Inferior parietal cortex (tissue), 1 donor: ENCODE results near the gene PSMB11.
A peak's percentile ranks its signal among the peaks of the same experiment; 100 is the strongest.
"Not testable (repeated sequence)": the region's sequence is repeated elsewhere in the genome, so short reads cannot be mapped to it uniquely, and the experiment has no call there.

Experiments
- DNase-seq: peaks from one replicate; pipeline ENCODE4 v3.0.0-alpha.2; 2016; ENCODE audit errors: extremely low spot score

PSMB11 gene

DNA sequence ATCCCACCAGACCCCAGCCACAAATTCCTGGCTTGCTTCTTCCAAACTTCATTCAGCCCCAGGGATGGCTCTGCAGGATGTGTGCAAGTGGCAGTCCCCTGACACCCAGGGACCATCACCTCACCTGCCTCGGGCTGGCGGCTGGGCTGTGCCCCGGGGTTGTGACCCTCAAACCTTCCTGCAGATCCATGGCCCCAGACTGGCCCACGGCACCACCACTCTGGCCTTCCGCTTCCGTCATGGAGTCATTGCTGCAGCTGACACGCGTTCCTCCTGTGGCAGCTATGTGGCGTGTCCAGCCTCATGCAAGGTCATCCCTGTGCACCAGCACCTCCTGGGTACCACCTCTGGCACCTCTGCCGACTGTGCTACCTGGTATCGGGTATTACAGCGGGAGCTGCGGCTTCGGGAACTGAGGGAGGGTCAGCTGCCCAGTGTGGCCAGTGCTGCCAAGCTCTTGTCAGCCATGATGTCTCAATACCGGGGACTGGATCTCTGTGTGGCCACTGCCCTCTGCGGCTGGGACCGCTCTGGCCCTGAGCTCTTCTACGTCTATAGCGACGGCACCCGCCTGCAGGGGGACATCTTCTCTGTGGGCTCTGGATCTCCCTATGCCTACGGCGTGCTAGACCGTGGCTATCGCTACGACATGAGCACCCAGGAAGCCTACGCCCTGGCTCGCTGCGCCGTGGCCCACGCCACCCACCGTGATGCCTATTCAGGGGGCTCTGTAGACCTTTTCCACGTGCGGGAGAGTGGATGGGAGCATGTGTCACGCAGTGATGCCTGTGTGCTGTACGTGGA lies at the start of gene PSMB11:
TSS of gene PSMB11 (plus strand) at position 51 of the 804 bp plus-strand sequence. CDS start at position 65, 14 bp downstream.
- no peak for DNase-seq

DNA sequence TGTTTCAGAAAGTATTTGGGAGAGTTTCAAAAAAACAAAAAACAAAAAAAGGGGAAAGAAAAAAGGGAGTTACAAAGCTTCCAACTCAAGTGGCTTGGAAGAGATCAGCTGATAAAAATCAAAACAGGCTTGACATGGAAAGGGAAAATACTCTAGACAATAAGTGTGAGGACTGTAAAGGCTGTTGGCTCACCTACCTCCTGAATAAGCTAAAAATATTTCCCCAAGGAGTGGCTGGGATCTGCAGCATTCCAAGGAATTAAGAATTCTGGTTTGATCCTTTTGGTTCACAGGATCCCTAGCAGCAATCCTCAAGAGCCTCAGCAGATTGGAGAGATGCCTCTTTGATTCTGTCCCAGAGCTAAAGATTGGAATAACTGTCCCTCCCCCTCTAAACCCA lies 48.5 kb upstream of the PSMB11 start:
- no peak for DNase-seq

DNA sequence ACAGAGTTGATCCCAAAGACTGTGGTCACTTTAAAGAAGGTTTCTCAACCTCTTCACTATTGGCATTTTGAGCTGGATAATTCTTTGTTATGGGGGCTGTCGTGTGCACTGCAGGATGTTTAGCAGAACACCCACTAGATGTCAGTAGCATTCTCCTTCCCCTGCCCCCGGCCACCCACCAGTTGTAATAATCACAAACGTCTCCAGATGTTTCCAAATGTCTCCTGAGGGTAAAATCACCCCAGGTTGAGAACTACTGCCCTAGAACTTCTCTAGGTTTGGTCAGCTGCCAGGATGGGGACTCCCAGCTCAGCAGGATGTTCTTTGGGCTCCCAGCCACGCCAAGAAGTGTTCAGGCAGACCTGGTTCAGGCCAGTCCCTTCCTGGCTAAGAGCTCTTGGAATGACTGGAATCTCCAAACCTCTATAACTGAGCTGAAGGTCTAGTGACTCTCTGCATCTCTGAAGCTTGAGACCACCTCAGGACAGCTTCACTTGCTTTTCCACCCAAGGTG lies 47.2 kb upstream of the PSMB11 start:
- no peak for DNase-seq

- no peak for DNase-seq
These were observed 46.0 kb upstream of the PSMB11 start for GRCh38 chr14:22995889-22996625.

- DNase-seq = no peak
These were observed 45.0 kb upstream of the PSMB11 start for GRCh38 chr14:22996768-22997654.

DNA sequence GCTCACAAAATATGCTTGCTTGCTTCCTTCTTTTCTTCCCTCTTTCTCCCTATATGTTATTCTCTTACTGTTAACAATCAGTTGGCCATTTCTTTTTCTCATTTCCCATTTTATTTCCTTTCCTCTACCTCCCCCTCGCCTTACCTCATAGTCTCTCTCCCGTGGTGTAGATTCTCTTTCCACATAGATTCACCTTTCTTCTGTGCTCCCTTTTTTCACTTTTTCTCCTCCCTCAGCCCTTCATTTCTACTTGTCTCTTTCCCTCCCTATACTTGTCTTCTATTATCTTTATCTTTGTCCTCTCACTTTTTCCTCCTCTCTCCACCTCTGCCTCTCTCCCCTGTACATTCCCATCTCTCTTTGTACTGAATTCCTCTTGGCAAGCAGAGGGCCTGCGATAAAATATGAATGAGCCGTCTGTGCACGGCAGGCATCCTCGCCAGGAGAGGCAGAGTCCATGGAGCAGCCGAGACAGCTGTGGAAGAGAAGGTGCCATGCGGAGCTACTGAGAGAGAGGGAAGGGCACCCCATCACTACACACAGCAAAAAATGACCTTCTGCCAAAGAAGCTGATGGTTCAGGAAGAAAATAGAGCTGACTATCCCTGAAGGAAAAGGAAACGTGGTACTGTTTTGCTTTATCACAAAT lies 44.2 kb upstream of the PSMB11 start:
- no peak for DNase-seq

- DNase-seq = no peak
These were observed 43.5 kb upstream of the PSMB11 start for GRCh38 chr14:22998329-22999012.

- no peak for DNase-seq
These were observed 41.2 kb upstream of the PSMB11 start for GRCh38 chr14:23000860-23001259.

GRCh38 chr14:23002592-23002991 lies 39.4 kb upstream of the PSMB11 start:
- DNase-seq = no peak

- not testable (repeated sequence) for DNase-seq
These were observed 37.7 kb upstream of the PSMB11 start for GRCh38 chr14:23004274-23004673.

DNA sequence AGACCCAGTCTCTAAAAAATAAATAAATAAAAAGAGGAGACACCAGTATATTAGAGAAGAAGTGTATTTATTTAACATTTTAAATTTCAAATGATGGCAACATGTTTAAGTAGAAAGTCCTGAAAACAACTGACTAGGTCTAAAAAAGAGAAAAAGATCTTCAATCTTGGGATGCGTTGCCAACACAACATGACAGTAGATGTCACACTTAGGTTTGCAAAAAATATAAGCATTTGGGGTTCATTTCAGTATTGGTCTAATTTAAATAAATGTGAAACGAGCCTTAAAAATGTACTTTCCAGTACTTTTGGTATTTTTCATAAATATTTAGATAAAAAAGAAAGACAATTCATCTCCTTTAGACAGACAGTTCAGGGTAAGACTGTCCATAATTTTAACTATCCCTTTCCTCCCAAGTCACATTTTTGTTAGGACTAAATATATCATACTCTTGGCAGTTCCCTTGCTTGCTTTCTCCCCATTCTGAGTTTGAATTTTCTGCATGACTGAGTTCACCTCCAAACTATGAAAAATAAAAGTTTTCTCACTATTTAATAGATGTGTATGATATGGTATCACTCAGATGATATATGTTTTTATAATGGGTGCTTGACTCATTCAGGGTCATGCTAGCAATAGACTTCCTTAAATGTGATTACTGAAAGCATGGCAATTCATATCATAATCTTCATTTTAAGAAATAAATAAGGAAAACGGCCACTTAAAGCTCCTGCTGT lies 36.4 kb upstream of the PSMB11 start:
- no peak for DNase-seq

GRCh38 chr14:23006188-23006534 lies 35.9 kb upstream of the PSMB11 start:
- DNase-seq = peak; percentile 25

DNA sequence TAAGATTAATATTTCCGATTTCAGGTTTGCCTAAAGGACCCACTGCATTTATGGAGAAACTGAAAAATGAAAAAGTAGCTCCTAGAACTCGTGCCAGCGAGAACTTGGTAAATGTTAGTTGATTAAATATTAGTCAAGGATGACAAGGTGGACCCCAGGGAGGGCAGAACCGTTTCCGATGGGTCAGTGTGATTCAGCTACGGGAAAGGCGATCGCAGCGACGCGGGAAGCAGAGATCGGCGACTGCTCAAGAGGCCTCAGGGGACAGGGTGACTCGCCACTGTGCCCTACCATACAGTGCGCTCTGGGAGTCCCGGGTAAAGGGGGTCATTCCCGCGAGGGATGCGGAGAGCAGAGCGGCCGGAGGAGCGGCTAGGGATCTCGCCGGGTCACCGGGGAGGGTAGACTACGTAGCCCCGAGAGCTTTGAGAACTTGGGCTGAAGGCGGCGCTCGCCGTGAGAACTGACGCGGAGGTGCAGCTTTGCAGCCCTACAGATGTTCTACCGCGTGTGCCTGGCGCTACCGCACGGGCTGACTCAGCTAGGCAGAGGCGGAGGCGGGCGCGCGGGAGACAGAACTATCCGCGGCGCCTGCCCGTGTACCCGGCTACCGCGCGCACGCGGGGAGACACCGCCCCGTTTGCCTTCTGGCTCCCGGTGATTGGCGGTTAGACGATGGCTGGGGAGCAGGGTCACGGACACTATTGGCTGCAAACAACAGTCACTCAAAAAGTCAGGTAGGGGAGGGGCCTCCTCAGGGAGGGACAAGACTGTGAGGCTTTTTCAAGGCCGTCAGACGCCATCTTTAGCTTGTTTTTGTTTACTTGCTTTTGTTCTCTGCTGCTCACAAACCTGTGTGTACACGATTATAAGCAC lies 35.2 kb upstream of the PSMB11 start:
- peak; percentile 99 for DNase-seq

DNA sequence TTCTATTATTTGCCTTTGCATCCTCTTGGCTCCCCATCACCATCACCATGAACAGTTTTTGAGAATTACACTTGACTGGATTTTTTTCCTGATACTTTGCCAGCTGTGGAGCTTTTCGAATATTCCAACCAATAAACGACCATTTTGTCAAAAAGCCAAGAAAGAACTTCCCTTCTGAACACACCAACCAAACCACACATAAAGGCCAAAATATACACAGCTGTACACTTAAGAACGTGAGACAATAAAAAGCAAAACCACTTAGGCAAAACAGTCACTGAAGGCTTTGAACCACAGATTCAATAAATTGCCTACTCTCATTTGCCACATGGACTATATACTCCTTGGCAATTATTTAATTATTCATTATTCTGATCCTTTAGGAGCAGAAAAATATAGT lies 33.2 kb upstream of the PSMB11 start:
- DNase-seq = no peak

DNA sequence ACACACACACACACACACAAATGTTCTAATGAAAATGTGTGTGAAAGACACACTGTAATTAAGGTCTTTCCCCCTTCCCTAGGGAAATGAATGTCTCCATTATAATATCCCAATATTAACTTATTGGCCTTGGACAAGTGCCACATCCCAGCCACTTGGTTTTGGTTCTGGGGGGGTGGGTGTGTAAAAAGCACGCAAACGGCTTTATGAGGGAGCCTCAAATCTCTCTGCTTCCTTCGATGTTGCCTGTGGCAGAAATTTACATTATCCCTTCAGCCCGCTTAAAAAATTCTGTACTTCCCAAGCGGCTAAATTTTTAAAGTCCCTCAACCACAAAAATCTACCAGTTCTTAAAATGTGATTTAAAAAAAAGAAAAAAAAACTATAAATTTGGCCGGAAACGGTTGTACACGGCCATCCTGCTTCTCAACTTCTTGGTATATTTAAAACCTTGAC lies 32.5 kb upstream of the PSMB11 start:
- DNase-seq = no peak

- DNase-seq = peak; percentile 63
These were observed 31.9 kb upstream of the PSMB11 start, which contains the start of gene C14orf93 for GRCh38 chr14:23009939-23010726. Gene C14orf93 (minus strand): TSS chr14:23010143. CDS start chr14:22999023, 11,120 bp downstream.

- DNase-seq = no peak
These were observed 28.8 kb upstream of the PSMB11 start for GRCh38 chr14:23013054-23013748.

GRCh38 chr14:23013749-23014054 lies 28.3 kb upstream of the PSMB11 start:
- DNase-seq = not testable (repeated sequence)
